Stimulated activated CD4-positive, alpha-beta T cell treated with anti-CD3 and anti-CD28 coated beads, Interleukin-2, amount 100 ng/mL, for 4 hours (primary cell): ENCODE data around the gene SNCA.

Source experiments
- DNase-seq: peaks from one replicate; pipeline ENCODE4 v3.0.0-alpha.2; 2020; ENCODE audit warnings: low read depth

Gene SNCA

DNA sequence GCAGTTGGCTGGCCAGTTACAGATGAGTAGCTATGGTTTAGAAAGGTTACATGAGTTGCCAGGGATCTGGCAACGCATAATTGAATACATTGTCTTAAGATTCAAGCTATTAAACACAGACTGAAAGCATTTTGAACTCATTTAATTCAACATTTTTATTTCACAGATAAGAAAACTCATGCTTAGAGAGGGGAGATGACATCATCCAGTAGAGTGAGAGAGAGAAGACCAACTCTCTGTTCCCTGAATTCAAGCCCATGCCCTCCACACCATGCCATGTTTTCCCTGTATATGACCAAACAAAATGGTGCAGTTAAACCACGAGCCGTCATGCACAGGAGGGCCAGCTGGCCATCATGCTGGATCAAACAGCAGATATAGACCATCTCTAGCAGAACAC is 22.6 kb downstream of the SNCA start:
- no peak for DNase-seq

DNA sequence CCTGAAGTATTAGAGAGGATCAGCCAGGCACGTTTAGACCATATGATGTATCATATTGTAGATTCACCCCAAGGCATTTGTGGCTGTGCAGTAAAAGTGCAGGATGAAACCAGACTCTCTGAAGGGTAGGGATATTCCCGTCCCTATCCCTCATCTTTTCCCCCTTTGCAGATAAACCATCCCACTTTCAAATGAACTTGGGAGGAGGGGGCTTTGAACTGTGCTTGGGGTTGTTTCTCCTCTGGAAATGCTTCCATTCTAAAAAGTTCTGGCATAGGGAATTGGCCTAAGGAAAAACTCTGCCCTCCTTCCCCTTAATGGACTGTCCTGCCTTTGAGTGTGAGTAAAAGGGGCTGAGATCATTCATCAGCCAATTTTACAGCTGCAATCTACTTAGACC is 23.8 kb downstream of the SNCA start:
- no peak for DNase-seq

DNA sequence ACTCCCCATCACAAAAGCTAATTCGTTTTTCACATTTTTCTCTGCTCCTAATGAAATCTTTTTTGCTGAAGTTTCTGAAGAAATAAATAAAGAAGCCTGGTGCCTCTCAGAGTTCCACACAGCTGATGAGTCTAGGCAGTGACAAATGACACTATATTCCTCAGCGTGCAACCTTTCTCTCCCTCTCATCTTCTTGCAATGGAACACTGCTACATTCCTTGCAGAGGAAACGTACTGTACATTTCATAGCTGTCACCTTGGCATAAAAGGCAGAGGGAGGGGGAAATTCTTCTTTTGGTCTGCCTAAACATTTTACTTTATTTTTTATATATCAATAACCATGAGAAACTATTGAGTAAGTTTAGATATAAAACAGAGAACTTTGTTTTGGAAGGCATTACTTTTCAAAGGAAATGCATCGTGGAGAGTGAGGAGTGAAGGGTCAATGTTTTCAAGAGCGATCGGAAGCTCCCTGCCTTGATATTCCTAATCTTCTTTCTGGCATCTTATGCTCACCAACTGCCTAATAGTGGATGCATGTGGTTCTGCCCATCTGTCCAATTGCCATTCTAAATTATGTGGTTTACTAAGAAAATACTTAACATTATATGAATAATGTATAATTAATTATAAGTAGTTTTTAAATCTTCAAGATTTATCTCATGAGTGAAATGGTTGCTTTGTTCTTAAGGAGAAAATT is 29.4 kb downstream of the SNCA start:
- no peak for DNase-seq

DNA sequence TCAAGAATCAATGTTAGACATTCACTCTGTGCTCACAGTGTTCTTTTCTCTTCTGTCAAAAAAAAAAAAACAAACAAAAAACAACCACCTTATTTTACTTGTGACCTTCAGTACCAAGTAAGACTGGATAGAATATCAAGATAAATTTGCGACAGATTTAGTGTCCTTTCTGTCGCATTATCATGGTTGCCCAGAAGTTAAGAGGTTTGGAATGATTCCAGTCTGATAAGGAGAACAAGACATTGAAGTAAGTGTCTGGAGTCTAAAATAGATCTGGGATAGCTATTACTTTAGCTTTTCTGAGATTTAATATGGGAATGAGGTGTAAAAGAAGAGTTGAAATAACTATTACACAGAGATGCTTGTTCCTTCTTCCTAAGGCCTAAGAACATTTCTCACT is 31.7 kb downstream of the SNCA start:
- DNase-seq = no peak

DNA sequence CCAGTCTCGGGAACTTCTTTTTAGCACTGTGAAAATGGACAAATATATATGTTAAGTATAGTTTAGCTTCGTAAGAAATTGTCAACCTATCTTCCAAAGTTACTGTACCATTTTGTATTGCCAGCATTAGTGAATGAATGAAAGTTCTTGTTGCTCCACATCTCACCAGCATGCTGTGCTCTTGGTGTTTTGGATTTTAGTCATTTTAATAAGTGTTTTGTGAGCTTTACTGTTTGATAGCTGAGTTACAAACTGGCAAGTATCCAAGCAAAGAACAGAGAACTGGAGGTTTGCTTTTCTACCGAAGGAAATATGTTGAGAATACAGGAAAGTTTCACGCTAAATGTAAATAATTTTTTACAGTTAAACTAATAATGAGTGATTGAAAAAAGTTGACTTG is 33.0 kb downstream of the SNCA start:
- no peak for DNase-seq

DNA sequence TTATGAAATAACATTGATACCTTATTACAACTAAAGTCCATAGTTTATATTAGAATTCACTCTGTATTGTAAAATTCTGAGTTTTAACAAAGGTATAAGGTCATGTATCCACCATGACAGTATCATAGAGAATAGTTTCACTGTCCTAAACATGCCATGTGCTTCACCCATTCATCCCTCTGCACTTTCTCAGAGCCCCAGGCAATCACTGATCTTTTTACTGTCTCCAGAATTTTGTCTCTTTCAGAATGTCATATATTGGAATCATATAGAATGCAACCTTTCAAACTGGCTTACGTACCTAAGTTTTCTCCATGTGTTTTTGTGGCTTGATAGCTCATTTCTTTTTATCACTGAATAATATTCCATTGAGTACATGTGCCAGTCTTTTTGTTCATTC is 33.9 kb downstream of the SNCA start:
- DNase-seq = no peak

DNA sequence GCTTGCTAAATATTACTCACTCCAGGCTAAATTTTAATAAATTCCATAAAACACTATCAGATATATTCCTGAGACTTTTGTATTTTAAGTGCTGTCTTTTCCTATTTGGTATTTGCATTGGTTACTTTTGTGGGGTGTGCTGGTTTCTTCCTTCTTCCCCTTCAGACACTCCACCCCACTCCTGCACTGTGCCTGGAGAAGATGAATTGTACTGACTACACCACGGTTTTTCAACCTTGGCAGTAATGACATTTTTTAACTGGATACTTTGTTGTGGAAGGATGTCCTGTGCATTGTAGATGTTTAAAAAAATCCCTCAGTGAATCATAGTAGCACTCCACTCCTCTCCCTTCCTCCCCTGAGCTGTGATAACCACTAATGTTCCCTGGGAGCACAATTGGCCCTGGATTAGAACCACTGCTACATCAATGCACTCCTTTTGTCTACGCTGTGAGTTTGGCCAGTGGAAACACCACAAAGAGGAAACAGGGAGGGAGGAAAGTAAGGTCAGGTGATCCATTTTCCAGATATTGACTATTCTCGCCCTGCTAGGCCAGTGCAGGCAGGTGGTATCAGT is 36.3 kb downstream of the SNCA start:
- DNase-seq = no peak

DNA sequence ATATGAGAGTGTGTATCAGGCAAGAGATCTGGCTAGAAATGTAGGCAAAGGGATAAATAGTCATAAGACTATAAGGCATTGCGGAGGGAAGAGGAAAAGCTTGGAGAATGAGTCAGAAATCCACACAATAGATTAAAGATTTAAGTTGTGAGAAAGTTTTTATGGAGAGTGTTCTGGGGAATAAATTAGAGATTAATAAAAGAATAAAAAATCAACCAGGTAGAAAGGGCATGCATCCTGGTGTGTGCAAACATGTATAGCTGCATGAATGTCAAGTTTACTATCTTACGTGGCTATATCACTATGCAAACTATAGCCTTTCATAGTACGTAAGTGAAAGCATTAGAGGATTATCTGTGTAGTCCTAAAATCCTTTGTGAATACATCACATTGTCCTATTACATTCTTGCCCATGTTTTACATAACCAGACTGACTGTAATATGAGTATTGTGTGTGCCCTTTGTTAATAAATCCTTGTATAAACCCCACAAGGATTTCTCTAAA is 36.9 kb downstream of the SNCA start:
- no peak for DNase-seq

DNA sequence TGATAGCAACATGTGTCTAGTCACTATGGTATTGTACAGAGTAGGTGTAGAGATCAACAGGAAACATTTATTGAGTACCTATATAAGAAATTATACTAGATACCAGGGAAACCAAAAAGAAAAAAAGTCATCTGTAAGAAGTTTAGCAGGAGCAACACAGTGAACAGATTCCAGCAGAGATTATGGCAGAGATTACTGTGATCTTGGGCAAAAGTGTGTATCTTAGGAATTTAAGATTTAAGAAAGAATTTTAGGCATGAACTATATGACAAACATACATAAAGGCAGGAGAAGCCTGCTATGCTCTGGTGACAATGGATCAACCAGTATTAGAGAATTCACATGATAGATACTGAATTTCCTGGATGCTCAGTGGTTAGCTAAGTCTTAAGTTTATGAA is 37.9 kb downstream of the SNCA start:
- DNase-seq = no peak

DNA sequence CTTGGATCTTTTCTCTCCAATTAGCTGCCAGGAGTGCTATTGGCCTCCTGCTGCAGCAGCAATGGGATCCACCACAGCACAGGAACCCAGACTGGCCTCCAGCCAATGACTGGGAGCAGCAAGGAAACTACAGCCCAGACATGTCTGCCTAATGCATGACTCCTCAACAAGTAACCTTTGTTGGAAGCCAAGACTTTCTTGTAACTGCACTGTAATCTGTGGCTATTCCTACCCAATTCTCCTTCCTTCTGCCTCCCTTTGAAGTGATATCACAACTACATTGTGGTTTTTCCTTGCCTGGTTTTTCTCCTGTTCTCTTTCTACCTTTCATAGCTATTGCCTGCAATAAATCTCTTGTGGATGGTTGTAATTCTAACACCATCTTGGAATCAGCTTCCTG is 39.8 kb downstream of the SNCA start:
- DNase-seq = no peak

DNA sequence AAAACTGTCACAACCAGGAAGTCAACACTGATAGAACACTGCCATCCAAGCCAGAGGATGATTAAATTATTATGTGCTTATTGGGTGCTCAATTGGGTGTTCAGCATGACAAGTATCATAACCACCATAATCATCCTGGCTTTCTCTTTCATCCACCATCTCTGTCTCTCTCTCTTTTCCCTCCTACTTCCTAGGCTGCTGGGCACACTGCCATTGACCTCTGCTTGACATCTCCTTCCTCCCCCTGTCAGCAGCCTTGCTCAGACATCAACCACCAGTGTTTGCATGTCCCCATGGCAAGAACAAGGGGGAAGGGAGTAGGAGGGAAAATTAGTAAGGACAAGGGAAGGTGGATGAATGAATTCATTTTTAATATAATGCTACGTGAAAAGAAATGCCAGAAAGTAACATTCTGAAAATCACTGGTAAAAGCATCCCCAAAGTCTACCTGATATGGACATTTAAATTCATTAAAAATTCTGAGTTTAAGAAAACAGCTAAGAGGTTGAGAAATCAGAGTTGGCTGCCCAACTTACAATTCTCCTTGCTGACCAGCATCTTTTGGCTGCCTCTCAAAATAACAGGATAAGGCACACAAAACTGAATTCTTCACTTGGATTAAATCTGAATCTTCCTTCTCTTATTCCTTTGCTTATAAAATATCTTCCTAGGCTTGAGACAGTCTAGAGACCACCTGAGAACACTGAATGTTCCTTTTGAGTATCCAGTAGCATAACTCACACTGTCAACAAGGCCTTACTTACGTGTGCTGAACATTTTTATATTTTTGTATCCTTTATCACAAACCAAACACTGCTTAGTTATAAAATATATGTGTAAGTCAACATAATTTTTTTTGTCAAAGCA is 48.5 kb downstream of the SNCA start:
- no peak for DNase-seq

DNA sequence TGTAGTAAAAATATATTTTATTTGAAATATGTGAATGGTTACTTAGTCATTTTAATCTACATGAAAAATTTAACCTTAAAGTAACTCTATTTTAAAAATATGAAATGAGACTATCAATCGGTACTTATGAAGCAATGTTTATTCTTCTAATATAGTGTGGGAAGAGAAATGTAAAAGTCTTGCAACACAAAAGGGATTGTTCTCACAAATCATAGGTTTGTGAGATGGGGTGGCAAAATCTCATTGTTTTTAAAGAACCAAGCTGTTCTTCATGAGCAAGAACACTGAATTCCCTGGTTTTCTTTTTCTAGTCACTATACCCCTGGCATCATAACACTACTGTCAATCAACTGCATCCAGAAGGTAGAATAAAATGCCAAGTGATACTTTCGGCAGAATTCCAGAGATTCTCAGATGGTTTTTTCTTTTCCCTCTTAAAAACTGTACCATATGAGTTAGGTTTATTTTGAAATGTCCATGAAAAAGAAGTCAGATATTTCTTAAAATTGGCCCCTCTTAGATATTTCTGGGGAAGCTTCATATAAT is 52.2 kb downstream of the SNCA start:
- DNase-seq = no peak

DNA sequence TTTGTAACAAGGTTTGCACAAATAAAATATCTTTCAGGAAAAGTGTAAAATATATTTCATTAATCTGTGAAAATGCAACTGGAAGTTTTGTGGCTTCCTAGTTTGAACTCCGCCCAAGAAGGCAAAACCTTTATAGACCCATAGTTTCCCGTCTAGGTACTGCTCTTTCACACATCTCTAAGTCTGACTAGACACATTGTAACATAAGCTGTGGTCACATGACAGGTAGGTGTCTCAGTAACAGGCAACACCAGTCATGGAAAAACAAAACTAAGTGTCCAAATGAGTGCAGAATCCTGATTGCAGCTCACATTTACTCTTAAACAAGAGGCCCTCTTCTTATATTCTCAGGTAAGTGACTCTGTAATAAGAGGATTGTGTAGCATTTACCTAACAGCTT is 55.6 kb downstream of the SNCA start:
- DNase-seq = no peak

DNA sequence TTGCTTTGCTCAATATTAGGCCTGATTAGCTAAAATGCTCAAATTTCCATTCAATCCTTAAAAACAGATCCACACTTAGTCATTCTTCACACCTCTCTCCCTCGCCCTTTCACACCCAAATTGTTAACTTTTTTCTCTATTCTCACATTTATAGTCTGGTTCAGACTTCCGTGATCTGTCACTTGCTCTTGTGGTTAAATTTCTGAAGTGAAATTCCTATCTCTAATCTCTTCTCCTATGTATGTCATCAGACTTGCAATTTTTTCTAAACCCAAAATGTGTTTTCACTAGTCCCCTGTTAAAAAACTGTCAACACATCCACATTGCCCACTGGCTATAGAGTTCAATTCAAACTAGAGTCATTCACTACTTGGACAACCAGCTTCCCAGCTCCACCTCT is 63.2 kb downstream of the SNCA start:
- DNase-seq = no peak

DNA sequence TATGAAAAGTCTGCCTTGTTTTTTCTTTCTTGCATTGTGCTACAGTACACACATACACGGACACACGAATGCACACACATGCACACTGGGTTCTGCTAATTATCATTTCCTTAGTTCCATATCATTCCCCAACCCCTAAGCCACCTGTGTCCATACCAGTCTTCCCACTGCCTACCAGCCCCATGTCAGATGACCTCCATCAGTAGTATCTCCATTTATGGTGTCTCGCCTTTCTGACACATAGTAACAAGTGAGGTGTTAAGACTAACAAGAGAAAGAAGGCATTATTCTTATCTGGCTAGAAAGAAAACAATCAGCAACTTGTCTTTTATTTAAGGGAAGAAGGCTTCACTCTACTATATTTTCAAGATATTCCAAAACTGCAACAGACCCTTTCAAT is 67.1 kb downstream of the SNCA start:
- no peak for DNase-seq

DNA sequence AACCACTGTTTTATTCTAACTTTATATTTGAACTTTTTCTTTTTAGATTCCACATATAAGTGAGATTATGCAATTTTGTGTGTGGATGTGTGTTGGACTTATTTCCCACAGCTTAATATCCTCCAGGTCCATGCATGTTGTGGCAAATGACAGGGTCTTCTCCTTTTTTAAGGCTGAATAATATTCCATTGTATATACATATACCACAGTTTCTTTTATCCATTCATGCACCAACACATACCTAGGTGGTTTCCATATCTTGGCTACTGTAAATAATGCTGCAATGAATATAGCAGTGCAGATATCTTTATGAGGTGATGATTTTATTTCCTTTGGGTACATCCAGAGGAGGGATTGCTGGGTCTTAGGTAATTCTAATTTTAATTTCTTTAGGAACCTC is 69.0 kb downstream of the SNCA start:
- DNase-seq = no peak

DNA sequence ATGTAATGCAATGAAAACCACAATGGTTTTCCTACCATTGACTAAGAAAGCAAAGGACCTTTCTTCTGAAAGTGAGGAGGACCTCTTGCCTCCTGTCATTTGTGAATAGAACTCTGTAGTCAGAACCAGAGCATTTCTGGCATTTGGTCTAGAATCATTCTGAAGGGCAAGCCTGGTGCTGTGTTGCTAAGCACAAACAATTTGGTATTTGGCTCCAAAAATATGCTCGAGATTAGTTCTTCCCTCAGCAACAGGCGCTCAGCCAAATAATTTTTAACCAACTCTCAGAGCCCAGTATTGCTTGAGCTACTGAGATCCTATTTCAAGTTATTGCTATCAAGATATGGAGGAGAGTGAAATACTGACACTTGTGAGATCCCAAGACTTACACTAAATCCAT is 71.0 kb downstream of the SNCA start:
- no peak for DNase-seq

DNA sequence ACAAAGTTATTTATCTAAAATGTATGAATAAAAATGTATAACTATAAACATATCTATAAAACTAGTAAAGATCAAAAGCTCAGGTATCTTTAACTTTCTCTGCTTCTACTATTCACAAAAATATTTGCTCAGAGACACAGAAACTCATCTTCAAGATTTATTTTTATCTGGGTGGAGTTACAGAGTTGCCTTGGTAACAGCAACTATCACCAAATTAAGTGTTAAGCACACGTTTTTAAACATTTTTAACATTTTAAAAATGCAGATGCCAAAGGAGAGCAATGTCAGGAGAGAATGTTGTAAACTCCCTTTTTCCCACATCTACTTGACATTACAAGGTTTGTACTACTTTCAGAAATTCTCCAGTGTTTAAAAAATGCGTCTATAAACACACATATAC is 71.4 kb downstream of the SNCA start:
- DNase-seq = no peak

DNA sequence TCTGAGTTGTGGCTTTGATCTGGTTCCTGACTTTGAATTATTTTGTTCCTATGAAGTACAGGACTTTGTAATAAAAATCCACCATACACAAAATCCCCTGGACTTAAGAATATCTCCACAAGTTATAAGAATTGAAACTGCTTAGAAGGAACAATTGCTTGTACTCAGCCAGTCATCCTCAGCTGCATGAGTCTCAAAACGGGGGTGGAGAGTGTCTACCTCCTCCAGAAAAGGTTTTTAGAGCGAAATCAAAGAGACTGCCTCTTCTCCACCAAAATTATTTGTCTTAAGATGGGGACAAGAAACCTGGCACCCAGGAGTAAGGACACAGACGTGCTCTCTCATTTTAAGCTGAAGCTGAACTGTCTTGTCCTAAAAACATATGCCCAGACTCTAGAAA is 74.7 kb downstream of the SNCA start:
- no peak for DNase-seq

DNA sequence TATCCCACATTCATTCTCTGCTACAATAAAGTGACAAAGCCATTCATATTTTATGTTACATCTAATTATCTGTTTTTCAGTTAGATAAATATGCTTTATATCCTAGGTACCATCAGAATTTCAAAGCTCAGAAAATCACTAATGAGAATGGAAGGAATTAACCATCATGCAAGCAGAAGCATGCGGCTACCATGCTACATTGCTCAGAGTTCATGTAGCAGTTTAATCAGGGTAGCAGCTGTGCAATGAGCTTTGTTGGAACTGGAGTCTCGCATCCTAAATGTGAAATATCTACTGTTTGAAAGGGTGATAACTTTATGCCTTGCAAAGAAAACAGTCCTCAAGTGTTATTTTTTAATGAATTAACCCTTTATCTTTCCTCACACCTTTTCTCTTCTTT is 77.5 kb downstream of the SNCA start:
- DNase-seq = no peak

DNA sequence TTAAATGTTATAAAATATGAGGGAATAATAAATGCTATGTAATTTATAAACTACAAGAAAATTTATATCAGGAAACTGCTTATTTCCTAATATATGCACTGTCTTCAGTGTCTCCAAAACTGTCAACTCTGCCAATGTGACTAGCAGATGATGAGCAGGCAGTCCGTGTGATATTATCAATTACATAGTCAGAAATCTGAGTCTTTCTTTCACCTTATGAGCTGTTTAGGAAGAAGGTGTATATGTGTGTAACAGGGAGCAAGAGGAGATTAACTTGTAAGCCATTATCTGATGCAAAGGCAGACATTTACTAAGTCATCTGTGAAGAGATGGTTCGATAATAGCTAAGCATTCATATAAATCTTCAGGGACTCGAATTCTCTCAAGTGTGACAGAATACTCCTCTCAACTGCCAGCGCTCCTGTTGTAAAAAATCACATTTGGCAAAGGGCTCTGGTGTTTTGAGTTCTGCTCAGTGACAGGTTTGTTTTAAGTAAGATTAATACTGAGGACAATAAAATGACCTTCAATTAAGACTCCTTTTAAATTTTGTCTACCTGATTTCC is 79.7 kb downstream of the SNCA start:
- DNase-seq = no peak

DNA sequence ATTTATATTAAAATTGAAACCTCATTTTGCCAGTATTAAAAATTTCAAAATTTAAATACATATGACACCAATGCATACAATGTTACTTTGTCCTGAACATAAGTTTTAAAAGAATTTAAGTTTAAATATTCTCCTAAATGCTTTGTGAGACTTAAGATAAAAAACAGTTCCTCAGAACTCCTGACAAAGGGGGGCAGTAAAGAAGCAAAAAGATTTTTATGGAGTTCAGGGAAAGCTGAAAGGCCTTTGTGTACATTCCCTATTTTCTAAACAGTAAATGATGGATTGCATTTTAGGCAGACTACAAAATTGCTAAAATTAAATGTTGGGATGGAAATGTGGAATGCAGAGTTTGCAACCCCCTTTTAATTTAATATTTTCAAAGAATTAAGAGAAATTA is 81.7 kb downstream of the SNCA start:
- DNase-seq = no peak

DNA sequence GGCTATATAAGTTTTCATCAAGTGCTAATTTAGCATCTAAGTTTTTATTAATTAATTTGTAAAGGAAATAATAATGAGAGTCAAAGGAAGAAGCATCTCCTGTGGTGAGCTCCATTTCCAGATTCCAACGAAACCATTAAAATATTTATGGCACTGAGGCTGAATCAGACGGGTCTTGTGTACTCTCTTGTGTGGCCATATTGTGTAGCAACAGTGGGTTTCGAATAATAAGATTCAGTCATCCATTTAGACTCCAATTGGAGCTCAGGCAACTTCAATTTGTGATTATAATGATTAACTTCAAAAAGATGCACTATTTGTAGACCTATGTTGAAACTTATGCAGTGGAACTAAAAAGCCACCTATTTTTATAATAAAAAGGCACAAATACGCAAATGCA is 82.4 kb downstream of the SNCA start:
- DNase-seq = no peak
